HL-60 (cell line): ENCODE data around the gene PRR13.
"Not testable (repeated sequence)": the region's sequence is repeated elsewhere in the genome, so short reads cannot be mapped to it uniquely, and the experiment has no call there.

Experiments used
- POLR2AphosphoS5 ChIP-seq: IDR thresholded peaks from 2 replicates; pipeline ENCODE4 v1.6.1; 2012; ENCODE audit warnings: low read depth
- TF ChIP-seq, protein P1 (sequence below): IDR thresholded peaks from one replicate; pipeline ENCODE4 v1.5.1; 2011; ENCODE audit warnings: low read length, control low read depth, inconsistent platforms; ENCODE audit not compliant: insufficient read depth
- TF ChIP-seq, protein P2 (sequence below): IDR thresholded peaks from 2 replicates; pipeline ENCODE4 v1.6.1; 2012; ENCODE audit warnings: low read depth; ENCODE audit not compliant: insufficient replicate concordance

- TF ChIP-seq, protein P1, sequence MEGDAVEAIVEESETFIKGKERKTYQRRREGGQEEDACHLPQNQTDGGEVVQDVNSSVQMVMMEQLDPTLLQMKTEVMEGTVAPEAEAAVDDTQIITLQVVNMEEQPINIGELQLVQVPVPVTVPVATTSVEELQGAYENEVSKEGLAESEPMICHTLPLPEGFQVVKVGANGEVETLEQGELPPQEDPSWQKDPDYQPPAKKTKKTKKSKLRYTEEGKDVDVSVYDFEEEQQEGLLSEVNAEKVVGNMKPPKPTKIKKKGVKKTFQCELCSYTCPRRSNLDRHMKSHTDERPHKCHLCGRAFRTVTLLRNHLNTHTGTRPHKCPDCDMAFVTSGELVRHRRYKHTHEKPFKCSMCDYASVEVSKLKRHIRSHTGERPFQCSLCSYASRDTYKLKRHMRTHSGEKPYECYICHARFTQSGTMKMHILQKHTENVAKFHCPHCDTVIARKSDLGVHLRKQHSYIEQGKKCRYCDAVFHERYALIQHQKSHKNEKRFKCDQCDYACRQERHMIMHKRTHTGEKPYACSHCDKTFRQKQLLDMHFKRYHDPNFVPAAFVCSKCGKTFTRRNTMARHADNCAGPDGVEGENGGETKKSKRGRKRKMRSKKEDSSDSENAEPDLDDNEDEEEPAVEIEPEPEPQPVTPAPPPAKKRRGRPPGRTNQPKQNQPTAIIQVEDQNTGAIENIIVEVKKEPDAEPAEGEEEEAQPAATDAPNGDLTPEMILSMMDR, result not testable (repeated sequence)
- TF ChIP-seq POLR2AphosphoS5, result not testable (repeated sequence)
- TF ChIP-seq, protein P2, sequence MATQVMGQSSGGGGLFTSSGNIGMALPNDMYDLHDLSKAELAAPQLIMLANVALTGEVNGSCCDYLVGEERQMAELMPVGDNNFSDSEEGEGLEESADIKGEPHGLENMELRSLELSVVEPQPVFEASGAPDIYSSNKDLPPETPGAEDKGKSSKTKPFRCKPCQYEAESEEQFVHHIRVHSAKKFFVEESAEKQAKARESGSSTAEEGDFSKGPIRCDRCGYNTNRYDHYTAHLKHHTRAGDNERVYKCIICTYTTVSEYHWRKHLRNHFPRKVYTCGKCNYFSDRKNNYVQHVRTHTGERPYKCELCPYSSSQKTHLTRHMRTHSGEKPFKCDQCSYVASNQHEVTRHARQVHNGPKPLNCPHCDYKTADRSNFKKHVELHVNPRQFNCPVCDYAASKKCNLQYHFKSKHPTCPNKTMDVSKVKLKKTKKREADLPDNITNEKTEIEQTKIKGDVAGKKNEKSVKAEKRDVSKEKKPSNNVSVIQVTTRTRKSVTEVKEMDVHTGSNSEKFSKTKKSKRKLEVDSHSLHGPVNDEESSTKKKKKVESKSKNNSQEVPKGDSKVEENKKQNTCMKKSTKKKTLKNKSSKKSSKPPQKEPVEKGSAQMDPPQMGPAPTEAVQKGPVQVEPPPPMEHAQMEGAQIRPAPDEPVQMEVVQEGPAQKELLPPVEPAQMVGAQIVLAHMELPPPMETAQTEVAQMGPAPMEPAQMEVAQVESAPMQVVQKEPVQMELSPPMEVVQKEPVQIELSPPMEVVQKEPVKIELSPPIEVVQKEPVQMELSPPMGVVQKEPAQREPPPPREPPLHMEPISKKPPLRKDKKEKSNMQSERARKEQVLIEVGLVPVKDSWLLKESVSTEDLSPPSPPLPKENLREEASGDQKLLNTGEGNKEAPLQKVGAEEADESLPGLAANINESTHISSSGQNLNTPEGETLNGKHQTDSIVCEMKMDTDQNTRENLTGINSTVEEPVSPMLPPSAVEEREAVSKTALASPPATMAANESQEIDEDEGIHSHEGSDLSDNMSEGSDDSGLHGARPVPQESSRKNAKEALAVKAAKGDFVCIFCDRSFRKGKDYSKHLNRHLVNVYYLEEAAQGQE, result not testable (repeated sequence)
Observed at GRCh38 chr12:53481458-53481857, 39.9 kb downstream of the PRR13 start.
